ENCODE data around the gene HBP1.
"Not testable (repeated sequence)": the region's sequence is repeated elsewhere in the genome, so short reads cannot be mapped to it uniquely, and the experiment has no call there.

HBP1 gene

GRCh38 chr7:107230334-107230733, 61.5 kb downstream of the HBP1 start:
- no peak for DNase-seq

GRCh38 chr7:107232568-107233090, 63.8 kb downstream of the HBP1 start:
- no peak for DNase-seq

- DNase-seq = no peak
Observed at GRCh38 chr7:107233174-107233573, 64.4 kb downstream of the HBP1 start.

- no peak for DNase-seq
Observed at GRCh38 chr7:107233981-107234380, 65.2 kb downstream of the HBP1 start.

GRCh38 chr7:107234436-107234835, 65.6 kb downstream of the HBP1 start:
- DNase-seq = no peak

- DNase-seq = no peak
Observed at GRCh38 chr7:107236862-107237261, 68.1 kb downstream of the HBP1 start.

- no peak for DNase-seq
Observed at GRCh38 chr7:107237451-107237850, 68.6 kb downstream of the HBP1 start.

GRCh38 chr7:107242267-107242666, 73.5 kb downstream of the HBP1 start:
- DNase-seq = no peak

- no peak for DNase-seq
Observed at GRCh38 chr7:107244613-107245012, 75.8 kb downstream of the HBP1 start.

- not testable (repeated sequence) for DNase-seq
Observed at GRCh38 chr7:107246836-107247235, 78.0 kb downstream of the HBP1 start.

GRCh38 chr7:107248551-107249316, 79.9 kb downstream of the HBP1 start:
- peak in 1 of 2 donors; percentile 4 for DNase-seq

GRCh38 chr7:107251963-107252362, 83.2 kb downstream of the HBP1 start:
- no peak for DNase-seq

Data from inflammatory macrophage (primary cell).